Eye (tissue), 1 donor: Measurements from ENCODE around the gene CCNQ.
A peak's percentile ranks its signal among the peaks of the same experiment; 100 is the strongest.

ENCODE experiments used
- DNase-seq: peaks from one replicate; pipeline ENCODE4 v3.0.0-alpha.2; 2015

Gene CCNQ

DNA sequence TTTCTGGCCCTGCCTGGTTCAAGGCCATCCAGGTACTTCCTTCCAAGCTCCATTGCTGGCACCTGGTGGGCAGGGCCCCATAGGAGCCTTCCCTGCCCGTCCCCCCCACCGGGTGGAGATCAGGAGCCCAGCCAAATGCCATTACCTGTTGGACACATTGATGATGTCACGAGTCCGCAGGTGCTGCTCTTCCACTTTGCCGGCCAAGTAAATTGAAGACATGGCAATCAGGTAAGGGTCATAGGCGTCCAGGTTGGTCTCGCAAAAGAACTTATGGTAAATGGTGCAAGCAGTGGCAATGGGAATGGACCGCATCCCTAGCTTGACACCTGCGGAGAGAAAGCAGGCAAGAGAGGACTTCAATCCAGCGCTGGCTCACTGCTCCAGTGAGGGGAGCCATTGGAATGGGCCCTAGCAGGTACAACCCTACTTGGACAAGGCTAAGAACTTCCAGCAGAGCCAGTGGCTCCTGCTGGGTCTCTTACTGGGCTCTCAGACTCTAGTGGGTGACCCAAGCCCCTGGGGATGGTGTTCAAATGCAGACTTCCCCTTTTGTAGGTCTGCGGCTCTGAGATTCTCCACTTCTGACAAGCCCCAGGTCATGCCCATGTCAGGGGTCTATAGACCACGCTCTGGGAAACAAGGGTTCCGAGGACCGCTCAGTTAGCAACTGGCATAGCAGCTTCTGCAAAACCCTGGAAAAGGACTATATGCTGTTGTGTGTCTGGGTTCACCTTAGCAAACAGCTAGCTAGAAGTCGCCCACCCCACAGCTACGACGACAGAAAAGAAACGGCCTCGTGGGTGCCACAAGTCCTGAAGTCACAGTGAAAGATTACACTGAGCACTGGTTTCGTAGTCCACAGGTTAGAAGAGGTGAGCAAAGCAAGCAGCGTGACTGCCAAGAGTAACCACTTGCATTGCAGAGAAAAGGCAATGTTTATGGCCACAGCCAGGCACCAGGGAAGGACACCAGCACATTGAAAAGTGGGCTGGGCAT lies 2.8 kb downstream of the CCNQ start:
- DNase-seq = no peak

DNA sequence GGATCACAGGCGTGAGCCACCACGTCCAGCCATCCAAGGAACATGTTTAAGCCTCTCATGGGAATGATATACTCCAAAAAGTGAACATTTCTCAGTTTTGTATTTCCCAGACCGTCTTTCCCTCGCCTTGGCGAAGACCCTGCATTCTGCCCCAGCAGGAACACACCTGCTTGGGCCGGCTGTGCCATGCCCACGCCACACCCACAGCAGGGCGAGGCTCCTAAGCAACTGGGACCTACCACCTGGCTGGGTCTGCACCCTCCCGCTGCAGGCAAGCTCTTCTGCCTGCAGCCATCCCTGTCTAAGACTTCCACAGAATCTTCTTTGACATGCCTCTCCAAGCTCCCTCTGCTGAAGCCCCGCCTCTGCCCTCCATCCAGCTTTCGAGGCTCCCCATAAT lies 3.6 kb downstream of the CCNQ start:
- DNase-seq = no peak

DNA sequence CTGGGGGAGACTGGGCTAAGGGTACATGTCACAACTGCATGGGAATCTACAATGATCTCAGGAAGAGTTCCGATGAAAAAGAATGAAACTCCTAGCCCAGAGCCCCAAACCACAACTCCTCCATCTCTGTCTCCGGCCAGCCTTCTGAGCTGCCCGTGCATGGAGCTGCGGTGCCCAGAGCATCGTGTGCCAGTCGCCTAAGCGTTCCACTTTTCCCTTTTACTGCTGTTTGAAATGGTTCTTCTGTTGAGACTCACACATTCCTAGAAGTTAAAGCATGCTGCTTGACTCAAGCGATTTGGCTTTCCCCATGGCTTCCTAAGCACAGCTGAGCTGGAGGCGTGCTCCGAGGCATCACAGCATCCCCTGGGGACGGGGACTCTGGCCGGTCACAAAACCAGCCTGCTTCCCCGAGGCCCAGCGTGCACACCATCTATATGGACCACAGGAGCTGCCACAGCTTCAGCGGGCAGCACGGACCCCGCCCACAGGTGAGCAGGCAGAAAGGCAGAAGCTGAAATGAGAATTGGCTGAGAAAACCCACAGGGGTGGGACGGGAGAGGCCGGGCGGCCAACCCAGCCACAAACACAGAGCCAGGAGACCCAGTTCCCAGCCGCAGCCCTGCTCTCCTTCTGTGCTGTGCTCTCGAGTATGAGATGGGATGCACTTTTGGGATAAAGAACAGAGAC lies 5.0 kb downstream of the CCNQ start:
- no peak for DNase-seq

DNA sequence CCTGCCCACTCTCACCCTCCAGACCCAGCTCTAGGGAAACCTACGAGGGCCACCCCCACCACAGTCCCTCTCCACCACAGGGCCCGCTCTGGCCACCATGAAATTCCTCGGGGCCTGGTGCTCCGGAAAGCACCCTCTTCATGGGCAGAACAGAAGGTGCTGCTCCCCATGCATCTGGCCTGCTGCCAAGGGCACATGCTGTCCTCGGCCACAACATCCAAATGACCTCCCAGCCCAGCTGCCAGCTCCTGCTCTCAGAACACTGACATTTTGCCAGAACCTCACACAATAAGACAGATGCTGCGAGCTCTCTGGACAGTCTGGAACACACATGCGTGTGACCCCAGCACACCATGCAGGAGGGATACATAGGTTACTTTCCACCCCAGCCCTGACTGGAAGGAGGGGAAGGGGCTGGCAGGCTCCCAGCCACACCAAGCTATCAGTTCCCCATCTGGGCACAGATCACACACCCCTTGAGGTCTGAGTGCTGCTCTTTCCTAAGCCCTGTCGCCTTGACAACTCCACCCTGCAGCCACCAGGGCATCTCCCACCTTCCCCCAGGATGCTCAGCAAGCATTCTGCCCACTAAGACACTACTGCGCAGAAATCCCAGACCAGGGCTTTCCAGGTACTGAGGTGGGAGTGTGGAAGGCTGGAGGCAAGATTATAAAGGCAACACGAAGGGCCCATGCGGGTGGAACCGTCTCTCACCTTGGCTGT lies 5.8 kb downstream of the CCNQ start:
- DNase-seq = no peak

DNA sequence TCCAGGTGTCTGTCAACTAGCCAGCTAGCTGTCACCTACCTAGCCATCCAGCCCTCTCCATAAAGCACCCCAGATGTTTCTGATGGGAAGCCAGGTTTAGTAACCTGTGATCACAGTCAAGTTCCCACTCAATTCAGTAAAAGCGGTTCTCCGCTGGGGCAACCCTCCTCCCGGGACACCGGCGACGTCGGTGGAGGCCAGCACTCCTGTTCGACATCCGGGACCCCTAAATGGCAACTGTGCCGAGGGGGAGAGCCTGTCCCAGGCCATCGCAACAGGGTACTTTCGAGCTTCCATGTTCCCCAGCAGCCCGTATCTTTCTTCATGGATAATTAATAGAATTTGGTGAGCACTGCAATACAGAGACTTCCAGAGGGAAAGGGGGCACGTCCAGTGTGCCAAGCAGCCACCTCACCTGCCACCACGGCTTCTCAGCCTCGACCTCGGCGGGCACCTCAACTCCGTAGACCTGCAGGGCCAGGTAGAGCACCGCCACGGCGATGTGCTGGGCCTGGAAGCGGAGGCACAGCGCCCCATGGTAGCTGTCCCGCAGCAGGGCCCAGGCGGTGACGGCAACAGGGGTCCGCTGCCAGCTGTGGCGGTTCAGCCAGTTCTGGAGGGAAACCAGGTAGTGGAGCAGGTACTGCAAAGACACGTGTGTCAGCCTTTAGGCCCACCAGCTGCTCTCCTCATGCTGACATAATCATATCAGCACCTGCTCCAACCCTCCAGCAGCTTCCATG lies 6.7 kb downstream of the CCNQ start:
- no peak for DNase-seq

DNA sequence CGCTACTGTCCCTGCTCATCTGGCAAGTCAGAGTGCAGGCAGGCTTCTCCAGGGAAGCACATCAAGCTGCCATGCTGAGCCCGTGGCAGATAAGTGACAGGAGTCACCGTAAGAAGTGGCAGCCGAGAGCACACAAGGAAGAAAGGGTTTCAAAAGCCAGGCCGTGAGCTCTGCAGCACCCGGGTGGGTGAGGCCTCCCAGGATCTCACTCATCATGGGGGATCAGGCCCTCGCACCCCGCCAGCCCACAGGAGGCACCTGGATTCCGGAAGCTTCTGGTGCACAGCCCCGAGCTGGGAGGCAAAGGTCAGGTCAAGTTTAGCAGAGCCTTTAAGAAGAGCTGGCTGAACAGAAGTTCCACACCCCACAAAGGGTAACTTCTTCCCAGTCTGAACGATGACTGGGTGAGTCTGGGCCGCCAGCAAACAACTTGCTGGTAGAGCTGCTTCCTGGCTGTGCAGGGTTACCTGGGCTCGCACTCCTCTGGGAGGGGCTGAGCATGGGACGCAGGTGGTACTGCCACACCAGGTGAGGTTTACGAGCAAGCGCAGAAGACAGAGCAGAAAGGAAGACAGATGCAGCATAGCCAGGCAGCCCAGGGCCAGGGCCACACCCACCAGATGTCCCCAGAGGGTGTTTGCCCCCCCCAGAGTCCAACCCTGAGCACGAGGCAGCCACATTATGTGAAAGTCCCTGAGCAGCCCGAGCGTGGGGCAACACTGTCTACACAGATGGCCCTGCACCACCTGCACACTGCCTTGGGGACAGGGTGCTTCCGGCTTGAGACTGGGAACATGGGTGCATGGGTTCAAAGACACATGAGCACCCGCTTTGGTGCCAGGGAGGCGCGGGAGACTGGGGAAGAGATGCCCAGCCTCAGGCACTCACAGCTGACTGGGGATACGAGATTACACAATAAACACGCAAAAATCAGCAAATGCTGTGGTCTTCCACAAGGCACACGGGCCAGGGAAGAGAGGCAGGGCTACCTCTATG lies 7.7 kb downstream of the CCNQ start:
- DNase-seq = no peak

DNA sequence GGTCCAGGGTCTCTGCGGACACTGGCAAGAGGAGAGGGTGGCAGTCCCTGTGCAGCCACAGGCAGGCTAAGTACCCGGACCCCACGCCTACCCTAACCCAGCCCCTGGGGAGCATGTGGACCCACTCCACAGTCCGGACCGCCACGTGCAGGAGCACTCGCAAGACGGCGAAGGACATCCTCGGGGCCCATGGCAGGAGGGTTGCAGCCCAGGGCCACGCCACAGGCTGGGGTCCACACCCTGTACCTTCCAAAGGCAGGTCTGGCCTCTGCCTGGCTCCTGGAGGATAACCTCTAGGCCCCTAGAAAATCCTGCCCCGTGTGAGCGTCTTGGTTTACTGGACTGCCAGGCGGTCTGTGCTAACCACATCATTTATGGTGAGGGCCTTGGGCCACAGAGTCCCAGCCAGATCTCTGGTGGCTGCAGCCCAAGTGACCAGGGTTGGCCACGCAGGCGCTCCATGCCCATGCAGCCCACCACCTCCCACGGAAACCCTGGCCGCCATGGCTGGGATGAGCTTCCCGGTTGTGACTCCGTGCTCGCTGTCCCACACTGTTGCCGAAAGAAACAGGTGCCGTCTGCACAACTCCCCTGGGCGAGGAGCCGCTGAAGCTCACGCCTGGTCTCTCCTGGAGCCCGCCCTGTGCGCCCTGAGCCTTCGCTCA lies 10.0 kb downstream of the CCNQ start:
- DNase-seq = no peak

DNA sequence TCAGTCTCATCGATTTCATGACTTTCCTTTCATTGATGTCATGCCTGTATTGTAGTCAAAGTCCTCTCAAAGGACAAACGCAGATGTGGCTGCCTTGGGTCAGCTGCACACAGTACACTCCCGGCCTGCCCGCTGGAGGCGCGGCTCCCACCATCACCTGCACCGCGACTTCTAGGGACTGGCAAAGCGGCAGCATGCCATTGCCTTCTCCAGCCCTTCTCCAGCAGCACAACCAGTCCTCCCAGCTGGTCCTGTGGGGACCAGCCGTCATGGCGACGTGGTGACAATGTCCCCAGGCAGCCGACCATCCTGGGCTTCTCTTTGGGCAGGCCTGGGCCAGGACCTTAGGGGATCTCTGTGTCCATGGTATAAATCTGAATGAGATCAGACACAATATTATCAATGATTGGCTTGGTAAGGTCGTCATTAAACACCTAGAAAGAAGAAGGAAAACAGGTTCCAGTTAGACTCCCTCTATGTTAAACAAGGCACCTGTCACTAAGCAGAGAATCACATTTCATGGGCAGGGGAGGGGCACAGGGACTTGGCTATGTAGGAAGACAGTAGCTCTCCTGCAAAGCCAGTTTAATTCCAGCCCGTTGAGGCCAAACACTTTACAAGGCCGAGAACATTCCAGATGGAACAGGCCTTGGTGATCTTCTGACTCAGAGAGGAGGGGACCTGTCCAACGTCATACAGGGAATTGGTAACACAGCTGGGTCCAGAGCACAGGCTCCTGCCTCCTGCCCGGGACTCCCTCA lies 10.7 kb downstream of the CCNQ start:
- DNase-seq = no peak

DNA sequence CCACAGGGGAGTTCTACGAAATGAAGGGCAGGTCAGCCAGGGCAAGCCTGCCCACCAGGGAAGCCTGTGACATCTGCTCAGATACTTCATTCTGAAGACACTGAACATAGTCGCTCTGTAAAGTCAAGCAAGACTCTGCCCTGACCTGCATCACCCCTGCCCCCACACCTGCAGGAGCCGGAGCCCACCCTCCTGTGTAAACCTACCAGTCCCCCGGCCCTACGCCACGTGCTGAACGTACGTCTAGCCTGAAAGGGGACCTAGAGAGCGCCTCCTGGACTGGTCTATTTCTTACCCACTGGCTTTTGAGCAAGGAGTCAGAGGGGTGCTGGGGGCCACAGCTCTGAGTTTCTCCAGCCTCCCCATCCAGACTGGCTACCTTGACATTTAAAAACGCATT lies 11.6 kb downstream of the CCNQ start:
- no peak for DNase-seq

DNA sequence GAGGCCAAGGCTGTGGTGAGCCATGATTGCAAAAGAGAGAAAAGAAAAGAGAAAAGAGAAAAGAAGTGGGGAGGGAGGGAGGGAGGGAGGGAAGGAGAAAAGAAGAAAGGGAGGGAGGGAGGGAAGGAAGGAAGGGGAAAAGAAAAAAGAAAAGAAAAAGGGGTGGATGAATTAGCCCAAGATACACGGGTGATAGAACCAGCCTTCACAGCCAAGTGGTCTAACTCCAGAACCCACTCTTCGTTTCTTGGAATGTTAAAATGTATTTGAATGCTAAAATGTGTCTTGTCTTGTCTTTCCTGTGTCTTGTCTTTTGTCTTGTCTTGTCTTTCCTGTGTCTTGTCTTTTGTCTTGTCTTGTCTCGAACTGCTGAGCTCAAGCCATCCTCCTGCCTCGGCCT lies 13.1 kb downstream of the CCNQ start:
- no peak for DNase-seq

DNA sequence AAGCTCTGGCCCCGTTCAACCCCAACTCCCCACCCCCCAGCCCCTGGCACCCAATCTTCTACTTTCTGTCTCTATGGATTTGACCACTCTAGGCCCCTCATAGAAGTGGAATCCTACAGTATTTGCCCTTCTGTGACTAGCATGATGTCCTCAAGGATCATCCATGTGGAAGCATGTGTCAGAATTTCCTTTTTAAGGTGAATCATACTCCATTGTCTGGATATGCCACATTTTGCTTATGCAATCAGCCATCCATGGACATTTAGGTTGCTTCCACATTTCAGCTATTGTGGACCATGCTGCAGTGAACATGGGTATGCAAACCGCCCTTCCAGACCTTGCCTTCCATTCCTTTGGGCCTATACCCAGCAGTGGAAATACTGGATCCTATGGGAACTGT lies 15.5 kb downstream of the CCNQ start:
- DNase-seq = no peak

DNA sequence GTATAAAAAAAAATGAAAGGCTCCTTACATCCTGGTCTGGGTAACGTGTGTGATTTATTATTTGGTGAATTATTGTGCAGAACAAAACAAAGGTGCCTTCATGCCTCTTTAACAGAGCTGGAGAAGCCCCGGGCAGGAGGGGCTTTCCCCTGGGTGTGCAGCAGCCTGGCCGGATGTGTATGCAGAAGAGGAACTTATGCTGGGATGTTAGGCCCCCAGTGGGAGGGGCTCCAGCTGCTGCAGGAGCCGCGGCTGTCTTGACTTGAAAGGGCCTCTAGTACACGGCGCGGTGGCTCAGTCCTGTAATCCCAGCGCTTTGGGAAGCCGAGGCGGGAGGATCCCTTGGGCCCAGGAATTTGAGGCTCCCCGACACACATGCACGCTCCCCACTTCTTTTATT lies 16.0 kb downstream of the CCNQ start:
- peak; percentile 74 for DNase-seq

DNA sequence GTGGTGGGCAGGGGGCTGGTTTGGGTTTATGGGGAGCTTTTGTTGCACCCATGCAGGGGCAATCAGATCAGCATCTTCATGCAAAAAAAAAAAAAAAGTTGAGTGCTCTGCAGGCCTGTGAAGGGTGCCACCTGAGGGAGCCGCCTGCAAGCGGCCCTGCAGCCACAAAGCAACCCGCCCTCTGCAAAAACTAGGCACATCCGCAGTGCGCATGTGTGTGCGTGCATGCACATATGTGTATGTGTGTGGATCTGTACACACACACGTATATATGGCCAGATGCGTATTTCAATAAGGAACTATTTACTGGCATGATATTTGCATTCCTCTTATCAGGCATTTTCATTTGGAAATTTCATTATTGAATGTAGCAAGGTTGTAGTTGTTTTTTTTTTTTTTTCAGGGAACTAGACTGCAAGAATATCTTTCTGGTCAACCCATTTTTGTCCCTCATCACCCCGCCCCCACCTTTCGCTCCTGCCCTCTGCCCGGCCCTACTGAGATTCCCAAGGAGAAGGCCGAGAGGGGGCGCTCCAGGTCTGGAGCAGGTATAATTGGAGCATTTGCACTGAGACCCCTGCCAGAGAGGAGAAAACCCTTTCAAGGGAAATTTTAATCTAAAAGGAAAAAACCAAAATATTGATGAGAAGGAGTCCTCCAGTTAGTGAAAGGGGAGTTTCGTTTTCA lies 18.1 kb downstream of the CCNQ start:
- no peak for DNase-seq

DNA sequence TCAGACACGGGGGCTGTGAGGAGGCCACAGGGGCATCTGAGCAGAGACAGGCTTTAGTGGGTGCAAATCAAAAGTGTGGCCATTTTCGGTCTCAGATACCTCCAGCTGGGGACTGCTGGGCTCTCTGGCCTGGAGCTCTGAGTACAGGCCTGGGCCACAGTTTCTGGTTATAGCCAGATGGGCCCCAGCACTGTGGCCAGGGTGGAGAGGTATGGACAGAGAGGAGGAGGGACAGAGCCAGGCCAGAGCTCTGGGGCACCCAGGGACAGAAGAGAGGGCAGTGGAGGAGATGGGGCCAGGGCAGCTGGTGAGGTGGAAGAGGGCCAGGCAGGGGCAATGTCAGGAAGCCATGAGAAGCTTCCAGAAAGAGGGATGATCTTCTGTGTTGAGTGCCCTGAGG lies 20.1 kb downstream of the CCNQ start:
- no peak for DNase-seq

DNA sequence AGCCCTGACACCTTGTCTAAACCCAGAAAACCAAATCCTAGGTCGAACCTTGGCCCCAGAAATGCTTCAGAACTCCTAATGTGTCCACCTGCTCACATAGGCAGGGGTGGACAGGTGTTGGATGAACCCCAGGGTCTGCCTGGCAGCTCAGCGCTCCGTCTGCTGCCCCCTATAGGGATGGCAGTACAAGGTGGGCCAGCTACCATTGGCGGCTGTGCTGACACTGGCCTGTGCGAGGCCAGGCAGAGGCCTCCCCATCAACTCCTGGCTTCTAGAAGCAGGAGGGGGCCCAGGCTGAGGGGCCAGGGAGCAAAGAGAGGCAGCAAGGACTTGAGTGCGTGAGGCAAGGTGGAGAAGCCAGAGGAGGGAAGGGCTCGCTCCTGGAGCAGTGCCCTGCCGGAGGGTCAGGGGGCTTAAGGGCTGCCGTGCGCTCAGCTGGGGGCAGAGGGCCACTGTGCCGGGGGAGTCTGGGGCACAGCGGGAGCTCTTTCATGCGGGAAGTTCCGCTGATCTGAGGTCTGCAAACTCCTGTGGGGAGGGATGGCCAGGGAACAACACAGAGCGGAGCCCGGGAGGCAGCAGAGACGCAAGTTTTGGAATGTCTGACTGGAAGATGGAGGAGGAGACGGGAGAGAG lies 20.6 kb downstream of the CCNQ start:
- peak; percentile 26 for DNase-seq

DNA sequence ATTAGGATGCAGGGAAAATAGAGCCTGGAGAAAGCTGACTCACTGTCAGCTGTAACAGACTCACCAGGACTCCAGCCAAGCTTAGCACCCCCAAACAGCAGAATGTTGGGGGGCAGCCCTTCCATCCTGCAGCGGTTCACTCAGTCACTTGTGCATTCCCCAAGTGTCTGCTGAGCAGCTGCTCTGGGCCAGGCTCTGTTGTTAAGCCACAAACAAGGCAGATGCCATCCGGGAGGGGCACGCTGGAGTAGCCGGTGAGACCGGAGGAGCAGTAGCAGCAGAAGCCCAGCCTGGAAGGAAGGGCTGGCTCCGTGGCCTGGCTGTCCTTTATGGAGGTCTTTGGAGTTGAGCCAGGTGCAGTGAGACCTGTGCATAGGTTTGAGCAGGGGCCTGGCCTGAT lies 22.0 kb downstream of the CCNQ start:
- DNase-seq = peak; percentile 37

DNA sequence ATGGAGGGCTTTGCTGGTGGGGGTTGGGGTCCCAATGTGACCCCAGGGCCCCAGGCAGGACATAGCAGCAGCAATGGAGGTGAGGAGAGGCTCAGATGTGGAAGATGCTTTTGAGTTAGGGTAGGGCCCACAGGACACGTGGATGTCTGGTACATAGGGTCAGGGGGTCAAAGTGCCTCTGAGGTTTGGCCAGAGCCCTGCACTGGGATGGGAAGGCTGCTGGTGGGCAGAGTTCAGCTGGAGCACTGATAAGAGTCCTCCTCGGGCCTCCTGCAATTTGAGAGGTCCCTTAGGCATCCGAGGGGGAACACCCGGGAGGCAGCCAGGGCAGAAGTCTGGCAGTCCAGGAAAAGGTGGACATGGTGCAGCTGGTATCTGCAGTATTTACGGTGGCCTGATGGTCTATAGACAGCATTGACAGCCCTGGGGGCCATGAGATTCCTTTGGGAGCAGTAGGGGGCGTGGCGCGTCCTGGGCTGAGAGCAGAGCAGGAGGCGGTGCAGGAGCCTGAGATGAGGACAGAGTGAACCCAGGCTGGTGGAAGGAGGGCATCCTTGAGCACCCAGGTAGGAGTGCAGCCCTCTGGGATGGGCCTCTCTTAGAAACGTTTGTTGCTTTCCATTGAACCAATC lies 22.6 kb downstream of the CCNQ start:
- DNase-seq = no peak

DNA sequence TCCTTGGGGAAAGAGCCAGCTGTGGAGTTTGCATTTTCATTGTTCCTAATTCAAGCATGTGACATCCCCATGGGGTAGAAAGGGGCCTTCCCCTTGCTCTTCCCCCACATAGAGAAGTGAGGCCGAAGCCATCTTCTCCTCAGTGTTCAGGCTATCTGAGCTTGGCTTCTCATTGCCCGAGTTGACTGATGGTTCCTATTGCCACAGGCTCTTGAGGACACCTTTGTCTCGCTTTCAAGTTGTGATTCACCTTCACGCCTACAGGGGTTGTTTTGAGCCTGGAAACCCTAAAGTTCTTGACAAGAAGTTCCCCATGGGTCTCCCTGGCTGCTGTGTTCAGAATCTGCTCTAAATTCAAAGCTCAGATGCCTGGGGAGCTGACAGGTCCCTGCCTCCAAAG lies 25.0 kb downstream of the CCNQ start:
- DNase-seq = no peak

DNA sequence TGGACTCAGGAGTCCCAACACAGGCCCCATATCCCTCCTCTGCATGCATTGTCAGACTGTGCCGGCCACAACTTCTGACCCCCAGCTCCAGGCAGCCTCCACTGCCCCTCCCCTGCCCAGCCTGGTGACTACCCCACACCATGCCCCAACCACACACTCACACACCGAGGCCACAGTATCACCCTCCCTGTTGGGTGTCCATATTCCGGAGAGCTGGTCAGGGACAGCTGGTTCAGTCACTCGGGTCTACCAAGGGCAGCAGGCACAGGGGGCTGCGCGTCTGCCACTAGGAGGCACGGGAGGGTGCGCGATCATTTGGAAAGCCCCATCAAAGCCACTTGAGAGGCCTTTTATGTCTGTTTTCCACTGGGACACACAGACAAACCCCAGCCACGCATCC lies 26.3 kb downstream of the CCNQ start:
- no peak for DNase-seq
